ENCODE data around the gene MYRF.
A peak's percentile ranks its signal among the peaks of the same experiment; 100 is the strongest.

Gene MYRF

GRCh38 chr11:61776561-61777075 lies 24.2 kb downstream of the MYRF start:
- peak; percentile 49 for DNase-seq (ENCODE audit: low spot score)

GRCh38 chr11:61777234-61778090 lies 25.0 kb downstream of the MYRF start:
- DNase-seq (ENCODE audit: low spot score): no peak

GRCh38 chr11:61778357-61778886 lies 26.0 kb downstream of the MYRF start:
- no peak for DNase-seq (ENCODE audit: low spot score)

GRCh38 chr11:61778920-61779650 lies 26.6 kb downstream of the MYRF start:
- no peak for DNase-seq (ENCODE audit: low spot score)

GRCh38 chr11:61779666-61780525 lies 27.5 kb downstream of the MYRF start:
- DNase-seq (ENCODE audit: low spot score): no peak

GRCh38 chr11:61780581-61781162 lies 28.2 kb downstream of the MYRF start:
- DNase-seq (ENCODE audit: low spot score): no peak

GRCh38 chr11:61781585-61781984 lies 29.1 kb downstream of the MYRF start:
- DNase-seq (ENCODE audit: low spot score): no peak

- DNase-seq (ENCODE audit: low spot score): no peak
Observed at GRCh38 chr11:61782299-61782698, 29.9 kb downstream of the MYRF start.

- DNase-seq (ENCODE audit: low spot score): no peak
Observed at GRCh38 chr11:61782841-61783240, 30.4 kb downstream of the MYRF start.

GRCh38 chr11:61783717-61784505 lies 31.5 kb downstream of the MYRF start:
- DNase-seq (ENCODE audit: low spot score): no peak

- no peak for DNase-seq (ENCODE audit: low spot score)
Observed at GRCh38 chr11:61784506-61784805, 32.0 kb downstream of the MYRF start.

GRCh38 chr11:61785837-61786402 lies 33.5 kb downstream of the MYRF start:
- DNase-seq (ENCODE audit: low spot score): no peak

GRCh38 chr11:61787928-61788491 lies 35.6 kb downstream of the MYRF start:
- peak; percentile 69 for DNase-seq (ENCODE audit: low spot score)

GRCh38 chr11:61791737-61792309 lies 39.4 kb downstream of the MYRF start:
- DNase-seq (ENCODE audit: low spot score): peak; percentile 88

GRCh38 chr11:61792310-61793082 lies 40.1 kb downstream of the MYRF start, which contains the start of the genes FEN1 and TMEM258:
Gene FEN1 (plus strand): TSS chr11:61792911. CDS start chr11:61795362, 2,451 bp downstream.
Gene TMEM258 (minus strand): TSS chr11:61792599. CDS start chr11:61792558, 41 bp downstream.
- peak; percentile 95 for DNase-seq (ENCODE audit: low spot score)

GRCh38 chr11:61793083-61793828 lies 40.8 kb downstream of the MYRF start:
- no peak for DNase-seq (ENCODE audit: low spot score)

GRCh38 chr11:61793829-61794204 lies 41.4 kb downstream of the MYRF start:
- no peak for DNase-seq (ENCODE audit: low spot score)

- DNase-seq (ENCODE audit: low spot score): no peak
Observed at GRCh38 chr11:61794579-61794978, 42.1 kb downstream of the MYRF start.
